Glutamatergic neuron (in vitro differentiated cells): ENCODE results near the gene NAB2. TPM values are rescaled to one million over a fixed set of nuclear protein-coding genes. Genes with fewer than 3 reads are reported as not detected.

Experiments
- DNase-seq: peaks from one replicate; pipeline ENCODE4 v3.0.0; 2022
- H3K27ac Mint-ChIP-seq: one replicate; pipeline ENCODE4 v1.8.0; 2020; ENCODE audit warnings: mild to moderate bottlenecking, mixed read lengths, inconsistent platforms; ENCODE audit not compliant: unreplicated experiment
- H3K27me3 Mint-ChIP-seq: one replicate; pipeline ENCODE4 v1.8.0; 2020; ENCODE audit warnings: mild to moderate bottlenecking, moderate library complexity, mixed read lengths, inconsistent platforms; ENCODE audit not compliant: unreplicated experiment
- H3K36me3 Mint-ChIP-seq: one replicate; pipeline ENCODE4 v1.8.0; 2020; ENCODE audit warnings: mild to moderate bottlenecking, mixed read lengths, inconsistent platforms; ENCODE audit not compliant: unreplicated experiment
- H3K4me1 Mint-ChIP-seq: one replicate; pipeline ENCODE4 v1.8.0; 2020; ENCODE audit warnings: mild to moderate bottlenecking, low read depth, mixed read lengths, inconsistent platforms; ENCODE audit not compliant: unreplicated experiment
- H3K4me3 Mint-ChIP-seq: one replicate; pipeline ENCODE4 v1.8.0; 2020; ENCODE audit warnings: mild to moderate bottlenecking, mixed read lengths, inconsistent platforms; ENCODE audit not compliant: unreplicated experiment
- H3K9me3 Mint-ChIP-seq: one replicate; pipeline ENCODE4 v1.8.0; 2020; ENCODE audit warnings: mild to moderate bottlenecking, moderate library complexity, mixed read lengths, inconsistent platforms; ENCODE audit not compliant: unreplicated experiment
- total RNA-seq: library from RNA; stranded (reverse); fragmentation: NEBNext Ultra II Directional; extraction: Animal tissue kit (Norgen Biotek cat#: 25700); gene quantifications from one replicate; pipeline ENCODE4 v1.2.1, GENCODE V29; 2021; ENCODE audit not compliant: unreplicated experiment
- TF ChIP-seq, protein P1 (sequence below): fragments of 200-600 bp; sonication (generic); IDR thresholded peaks from one replicate; pipeline ENCODE4 v1.5.0; 2021; ENCODE audit not compliant: partially characterized antibody, unreplicated experiment

NAB2 gene
- total RNA-seq, 1 donor from 2014 or later, result 20.0 TPM

DNA sequence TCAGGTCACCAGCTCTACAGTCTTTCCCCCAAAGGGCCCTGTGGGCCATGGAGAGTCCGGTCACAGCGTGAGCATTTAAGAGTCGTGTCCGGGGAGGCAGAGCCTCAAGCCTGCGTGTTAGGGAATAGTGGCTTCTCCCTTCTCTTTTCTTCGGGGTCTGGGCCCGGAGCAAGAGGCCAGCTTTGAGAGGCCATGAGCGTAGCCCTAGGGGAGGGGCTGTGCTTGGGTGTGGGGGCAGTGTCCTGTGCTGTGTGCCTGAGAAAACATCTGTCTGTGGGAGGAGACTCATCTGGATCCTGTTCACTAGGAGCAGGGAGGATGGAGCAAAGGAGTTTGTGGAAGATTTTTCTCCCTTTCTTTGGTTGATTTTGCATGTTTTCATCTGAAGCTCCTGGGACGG, 53.2 kb downstream of the NAB2 start:
- TF ChIP-seq, protein P1, sequence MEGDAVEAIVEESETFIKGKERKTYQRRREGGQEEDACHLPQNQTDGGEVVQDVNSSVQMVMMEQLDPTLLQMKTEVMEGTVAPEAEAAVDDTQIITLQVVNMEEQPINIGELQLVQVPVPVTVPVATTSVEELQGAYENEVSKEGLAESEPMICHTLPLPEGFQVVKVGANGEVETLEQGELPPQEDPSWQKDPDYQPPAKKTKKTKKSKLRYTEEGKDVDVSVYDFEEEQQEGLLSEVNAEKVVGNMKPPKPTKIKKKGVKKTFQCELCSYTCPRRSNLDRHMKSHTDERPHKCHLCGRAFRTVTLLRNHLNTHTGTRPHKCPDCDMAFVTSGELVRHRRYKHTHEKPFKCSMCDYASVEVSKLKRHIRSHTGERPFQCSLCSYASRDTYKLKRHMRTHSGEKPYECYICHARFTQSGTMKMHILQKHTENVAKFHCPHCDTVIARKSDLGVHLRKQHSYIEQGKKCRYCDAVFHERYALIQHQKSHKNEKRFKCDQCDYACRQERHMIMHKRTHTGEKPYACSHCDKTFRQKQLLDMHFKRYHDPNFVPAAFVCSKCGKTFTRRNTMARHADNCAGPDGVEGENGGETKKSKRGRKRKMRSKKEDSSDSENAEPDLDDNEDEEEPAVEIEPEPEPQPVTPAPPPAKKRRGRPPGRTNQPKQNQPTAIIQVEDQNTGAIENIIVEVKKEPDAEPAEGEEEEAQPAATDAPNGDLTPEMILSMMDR, result no peak
- H3K27ac Mint-ChIP-seq, result no peak overlapping the region
- H3K36me3 Mint-ChIP-seq, result peaks cover 5% of the 10 kb centered on the region
- H3K27me3 Mint-ChIP-seq, result peaks cover 4% of the 10 kb centered on the region
- H3K4me3 Mint-ChIP-seq, result no peak overlapping the region
- peaks cover 18% of the 10 kb centered on the region for H3K4me1 Mint-ChIP-seq
- H3K9me3 Mint-ChIP-seq, result peaks cover 1% of the 10 kb centered on the region
- no peak for DNase-seq

DNA sequence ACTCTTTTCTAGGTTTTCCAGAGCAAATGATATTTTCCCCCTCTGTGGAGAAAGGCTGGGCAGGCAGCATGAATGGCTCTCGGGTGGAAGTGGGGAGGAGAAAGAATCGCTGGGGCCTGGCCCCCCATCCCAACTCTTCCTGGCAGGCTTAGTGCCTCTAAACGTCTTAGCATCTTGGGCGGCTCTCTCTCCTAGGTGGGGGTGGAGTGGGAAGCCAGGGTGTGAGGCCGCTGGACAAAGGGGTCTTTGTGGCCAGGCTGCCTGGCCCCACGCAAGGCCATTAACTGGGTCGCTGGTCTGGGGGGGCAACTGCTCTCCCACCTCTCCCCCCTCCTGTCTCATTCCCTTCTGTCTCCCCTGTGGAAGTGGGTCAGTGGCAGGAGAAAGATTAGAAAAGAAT, 53.8 kb downstream of the NAB2 start:
- DNase-seq, result no peak
- H3K4me3 Mint-ChIP-seq, result no peak overlapping the region
- peaks cover 5% of the 10 kb centered on the region for H3K36me3 Mint-ChIP-seq
- peaks cover 1% of the 10 kb centered on the region for H3K9me3 Mint-ChIP-seq
- H3K27me3 Mint-ChIP-seq, result peaks cover 4% of the 10 kb centered on the region
- TF ChIP-seq, protein P1, result no peak
- no peak overlapping the region for H3K27ac Mint-ChIP-seq
- peaks cover 20% of the 10 kb centered on the region for H3K4me1 Mint-ChIP-seq

DNA sequence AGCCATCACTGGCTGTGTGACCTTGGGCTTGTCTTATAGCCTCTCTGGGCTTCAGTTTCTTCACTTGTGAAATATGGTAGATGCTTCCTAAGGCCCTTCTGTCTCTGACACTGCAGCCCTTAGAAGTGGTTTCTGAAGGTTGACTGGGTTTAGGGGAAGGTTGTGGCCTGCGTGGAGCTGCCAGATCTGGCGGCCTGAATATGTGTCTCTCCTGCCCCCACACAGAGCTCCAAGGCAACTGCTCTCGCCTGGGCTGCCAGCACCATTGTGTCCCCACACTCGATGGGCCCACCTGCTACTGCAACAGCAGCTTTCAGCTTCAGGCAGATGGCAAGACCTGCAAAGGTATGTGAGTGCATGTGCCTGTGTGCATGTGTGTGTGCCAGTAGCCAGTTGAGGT, 54.5 kb downstream of the NAB2 start:
- Mint-ChIP-seq H3K36me3 (peaks cover 5% of the 10 kb centered on the region), H3K4me1 (peaks cover 17% of the 10 kb centered on the region), H3K9me3 (peaks cover 1% of the 10 kb centered on the region), H3K27ac (no peak overlapping the region), H3K4me3 (no peak overlapping the region), H3K27me3 (peaks cover 3% of the 10 kb centered on the region)
- no peak for DNase-seq
- TF ChIP-seq, protein P1, result no peak

Other genes starting within 250 kb of the NAB2 start
- 0.39 TPM for gene SDR9C7, start 154.7 kb upstream of the NAB2 start, total RNA-seq
- gene RDH16, start 131.5 kb upstream of the NAB2 start, total RNA-seq, result 0.74 TPM
- 23.5 TPM for gene ZBTB39, start 82.6 kb upstream of the NAB2 start, total RNA-seq
- gene TAC3, start 72.6 kb upstream of the NAB2 start, total RNA-seq, result 0.74 TPM
- 0.64 TPM for gene MYO1A, start 39.0 kb upstream of the NAB2 start, total RNA-seq
- gene NEMP1, start 10.3 kb upstream of the NAB2 start, total RNA-seq, result 11.5 TPM
- 34.4 TPM for gene STAT6, start 22.2 kb downstream of the NAB2 start, total RNA-seq
- gene LRP1, start 39.4 kb downstream of the NAB2 start, total RNA-seq, result 125 TPM
- gene LRP1-AS, start 58.5 kb downstream of the NAB2 start, total RNA-seq, result not detected
- gene NXPH4, start 127.7 kb downstream of the NAB2 start, total RNA-seq, result 10.5 TPM
- gene SHMT2, start 140.6 kb downstream of the NAB2 start, total RNA-seq, result 165 TPM
- gene STAC3, start 162.1 kb downstream of the NAB2 start, total RNA-seq, result 12.1 TPM